HS-27A (cell line): ENCODE data around the gene PDE9A.

Experiments used
- DNase-seq: peaks from one replicate; pipeline ENCODE4 v3.0.0-alpha.2; 2012; ENCODE audit warnings: low read depth, missing footprints

The PDE9A gene

DNA sequence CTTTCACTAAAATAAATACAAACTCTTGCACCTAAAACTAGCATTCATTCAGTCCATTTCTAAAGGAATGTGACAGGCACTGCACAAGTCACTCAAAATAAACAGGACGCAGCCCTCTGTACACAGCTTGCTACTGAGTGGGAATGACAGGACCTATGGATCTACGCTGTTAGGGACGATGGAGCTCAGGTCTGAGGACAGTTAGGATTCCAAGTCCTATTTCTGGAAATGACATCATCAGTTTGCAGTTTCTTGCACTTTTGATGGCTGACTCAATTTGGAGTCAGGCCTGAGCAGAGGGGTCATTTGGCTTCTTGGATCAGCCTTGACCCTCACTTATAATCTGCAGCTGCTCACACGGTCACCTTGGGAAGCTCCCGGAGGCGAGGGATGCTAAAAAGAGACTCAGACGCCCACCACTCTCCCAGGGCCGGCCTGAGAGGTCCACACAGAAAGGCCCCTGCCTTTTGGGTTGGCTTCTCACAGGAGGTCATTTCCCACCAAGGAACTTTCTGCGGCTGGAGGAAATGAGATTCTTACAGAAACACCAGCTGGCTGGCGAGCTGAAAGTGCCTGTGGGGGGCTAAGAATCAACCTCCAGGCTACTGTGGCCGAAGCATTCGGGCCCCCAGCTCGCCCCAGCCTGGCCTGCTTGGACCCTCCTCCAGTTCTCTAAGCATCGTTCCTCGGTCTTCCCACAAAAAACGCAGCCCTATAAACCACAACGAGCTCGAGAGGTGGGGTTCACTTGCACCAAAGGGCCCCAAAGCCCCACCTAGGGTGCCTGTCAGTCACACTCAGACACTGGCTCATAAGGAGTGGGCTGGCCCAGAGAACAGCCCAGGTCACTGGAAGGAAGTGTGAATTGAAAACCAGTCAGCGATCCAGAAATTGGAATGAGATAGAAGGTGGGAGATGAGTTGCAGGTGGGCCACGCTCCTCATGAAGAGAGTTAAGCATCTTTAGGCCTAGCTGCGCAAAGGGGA is 8.9 kb upstream of the PDE9A start:
- no peak for DNase-seq

DNA sequence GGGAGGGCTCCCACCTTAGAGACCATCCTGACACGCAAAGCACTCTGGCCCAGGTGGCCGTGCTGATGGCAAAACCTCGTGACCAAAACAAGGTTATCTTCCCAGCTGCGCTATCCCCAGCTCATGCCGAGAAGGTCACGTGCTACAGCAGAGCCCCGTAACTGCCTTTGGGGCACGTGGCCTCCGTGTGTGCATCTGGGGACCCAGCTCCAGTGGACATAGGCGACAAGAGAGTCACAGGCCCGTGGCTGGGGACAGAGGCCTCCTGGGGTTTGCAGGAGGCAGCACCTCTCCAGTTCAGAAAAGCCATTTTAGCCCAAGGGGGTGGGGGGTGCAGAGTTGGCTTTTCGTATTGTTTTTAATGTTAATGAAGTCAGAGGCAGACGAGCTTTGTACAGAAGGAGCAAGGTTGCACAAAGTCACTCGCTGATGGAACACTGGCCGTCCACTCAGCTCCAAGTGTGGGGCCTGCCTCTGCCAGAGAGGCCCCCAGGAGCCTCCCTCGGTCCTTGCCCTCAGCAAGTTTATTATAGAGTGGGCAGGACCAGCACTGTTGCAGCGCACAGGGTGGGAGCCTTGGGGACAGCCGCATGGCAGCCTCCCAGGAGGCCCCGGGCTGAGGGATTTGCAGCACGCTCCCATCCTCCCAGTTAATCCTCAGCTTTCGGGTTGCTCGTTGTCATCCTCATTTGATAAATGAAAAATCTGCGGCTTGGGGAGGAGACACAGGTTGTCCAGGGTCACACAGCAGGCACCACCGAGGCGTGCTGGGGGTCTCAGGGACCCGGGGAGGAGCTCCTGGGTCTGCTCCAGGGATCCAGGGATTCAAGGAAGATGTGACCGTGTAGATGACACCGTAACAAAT is 8.0 kb upstream of the PDE9A start:
- no peak for DNase-seq

- no peak for DNase-seq
Measured at GRCh38 chr21:42646076-42646825, 7.2 kb upstream of the PDE9A start.

GRCh38 chr21:42646836-42647235 is 6.6 kb upstream of the PDE9A start:
- no peak for DNase-seq

- no peak for DNase-seq
Measured at GRCh38 chr21:42648606-42649005, 4.8 kb upstream of the PDE9A start.

GRCh38 chr21:42649122-42650032 is 4.0 kb upstream of the PDE9A start:
- DNase-seq, result no peak

DNA sequence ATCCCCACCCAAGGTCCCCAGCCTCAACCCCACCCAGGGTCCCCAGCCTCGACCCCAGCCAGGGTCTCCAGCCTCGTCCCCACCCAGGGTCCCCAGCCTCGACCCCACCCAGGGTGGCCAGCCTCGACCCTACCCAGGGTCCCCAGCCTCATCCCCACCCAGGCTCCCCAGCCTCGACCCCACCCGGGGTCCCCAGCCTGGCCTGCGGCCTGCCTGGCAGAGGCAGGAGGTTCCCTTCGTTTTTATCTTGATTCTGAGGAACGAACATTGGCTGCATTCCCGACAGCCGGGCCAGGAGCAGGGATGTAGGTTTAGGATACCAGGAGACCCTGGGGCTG is 3.4 kb upstream of the PDE9A start:
- DNase-seq, result no peak

GRCh38 chr21:42650441-42651421 is 2.7 kb upstream of the PDE9A start:
- DNase-seq, result no peak

- DNase-seq, result no peak
Measured at GRCh38 chr21:42651515-42652401, 1.7 kb upstream of the PDE9A start.

GRCh38 chr21:42652527-42653230 is 742 bp upstream of the PDE9A start:
- DNase-seq, result no peak

DNA sequence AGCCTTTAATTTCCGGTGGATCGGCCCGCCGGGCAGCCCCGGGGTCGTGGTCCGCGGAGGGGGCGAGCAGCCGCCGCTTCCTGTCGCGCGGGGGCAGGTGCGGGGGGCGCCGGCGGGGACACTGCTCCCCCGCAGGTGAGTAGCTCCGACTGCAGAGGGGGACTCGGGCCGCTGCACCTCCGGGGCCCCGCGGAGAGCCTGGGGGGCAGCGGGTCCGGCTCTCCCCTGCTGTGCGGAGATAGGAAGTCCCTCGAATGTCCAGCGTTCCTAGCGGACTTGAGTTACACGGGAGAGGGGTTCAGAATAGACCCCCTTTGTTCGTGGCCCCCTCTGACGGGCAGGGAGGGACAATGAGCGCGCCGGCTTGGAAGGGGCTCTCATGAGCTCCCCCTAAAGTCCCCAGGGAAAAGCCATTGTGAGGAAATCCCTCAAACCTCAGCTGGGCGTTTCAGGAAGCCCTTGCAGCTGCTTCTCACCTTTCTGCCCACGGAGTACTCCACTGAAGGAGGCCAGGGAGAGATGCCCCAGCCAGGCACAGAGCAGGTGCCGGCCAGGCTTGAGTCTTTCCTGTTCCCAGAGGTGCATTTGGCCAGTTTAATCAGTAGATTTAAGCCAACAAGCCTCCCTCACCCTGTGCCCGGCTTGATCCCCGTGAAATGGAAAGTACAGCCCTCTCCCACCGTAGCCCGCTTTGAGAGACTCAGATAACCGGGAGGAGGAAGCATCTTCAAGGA is 925 bp downstream of the PDE9A start:
- no peak for DNase-seq

DNA sequence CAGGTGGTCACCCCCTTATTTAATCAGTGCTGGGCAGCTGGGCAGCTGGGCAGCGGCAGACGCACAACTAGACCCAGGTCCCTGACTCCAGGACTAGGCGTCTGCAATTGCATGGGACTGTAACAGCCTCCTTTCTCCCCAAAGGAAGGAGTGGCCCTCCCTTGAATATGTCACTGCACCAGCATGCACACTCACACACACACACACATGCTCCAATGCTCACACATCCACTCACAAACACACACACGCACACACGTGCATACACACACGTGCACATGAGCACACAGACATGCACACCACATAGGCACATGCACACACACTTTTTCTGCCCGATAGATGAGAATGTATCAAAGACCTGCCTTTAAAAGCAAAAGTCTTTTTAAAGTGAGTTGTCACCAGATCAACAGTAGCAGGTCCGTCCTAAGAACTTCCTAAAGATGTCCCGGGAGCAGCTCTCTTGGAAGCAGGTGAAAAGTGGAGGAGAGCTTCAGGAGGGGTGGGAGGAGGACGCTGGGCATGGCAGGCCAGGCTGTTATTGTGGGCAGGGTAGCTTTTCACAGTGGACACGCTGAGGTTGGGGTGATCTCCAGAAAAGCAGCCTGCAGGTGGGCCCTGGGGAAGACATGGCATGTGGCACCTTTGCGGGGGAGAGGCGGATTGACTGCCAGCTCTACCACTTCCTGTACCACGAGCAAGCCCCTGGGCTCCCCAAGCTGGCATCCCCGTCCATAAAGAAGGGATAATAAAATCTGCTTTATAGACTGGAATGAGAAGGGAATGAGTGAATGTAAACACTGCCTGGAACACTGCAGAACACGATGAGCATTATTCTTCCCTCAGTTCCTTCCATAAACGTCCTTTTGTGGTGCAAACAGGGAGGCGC is 1.7 kb downstream of the PDE9A start:
- DNase-seq, result no peak

- no peak for DNase-seq
Measured at GRCh38 chr21:42655796-42656770, 2.7 kb downstream of the PDE9A start.

DNA sequence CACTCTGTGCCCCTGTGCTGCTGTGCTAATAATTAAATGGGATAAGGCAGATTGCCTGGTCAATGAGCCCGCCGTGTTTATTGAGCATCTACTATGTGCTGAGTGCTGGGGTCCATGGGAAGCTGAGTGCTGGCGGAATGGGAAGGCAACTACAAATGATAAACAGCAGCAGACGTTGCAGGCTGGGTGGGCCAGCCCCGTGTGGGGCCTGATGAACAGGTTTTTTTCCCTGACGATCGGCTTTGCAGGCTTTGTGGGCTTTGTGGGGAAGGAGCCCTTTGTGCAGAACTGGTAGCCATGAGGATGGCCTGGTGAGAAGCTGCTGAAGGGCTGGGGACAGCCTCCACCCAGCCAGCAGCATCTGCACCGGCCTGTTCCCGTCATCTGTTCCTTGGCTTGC is 3.5 kb downstream of the PDE9A start:
- no peak for DNase-seq

GRCh38 chr21:42657676-42658319 is 4.4 kb downstream of the PDE9A start:
- no peak for DNase-seq
